Spleen (tissue), 7 donors: ENCODE results near the gene PPP1R9B.

ENCODE experiments used
- POLR2A ChIP-seq, 3 donors: fragments of 450-650 bp; IDR thresholded peaks; one replicate each; pipeline ENCODE4 v1.5.1; 2017; ENCODE audit warnings: antibody characterized with exemption in 3 of 3, mild to moderate bottlenecking in 1 of 3
- TF ChIP-seq, protein P1 (sequence below), 11 experiments: fragments of 200-600 bp in 7 of 11; fragments of 450-650 bp in 4 of 11; sonication (generic) in 4 of 11; IDR thresholded peaks in 8 of 11; conservative IDR thresholded peaks in 3 of 11; 1 replicate in 7 of 11; 2 replicates in 4 of 11; pipeline versions ENCODE4 v1.4.0 to v1.8.0; 2016 to 2021; ENCODE audit warnings: antibody characterized with exemption in 11 of 11, inconsistent platforms in 4 of 11, mild to moderate bottlenecking in 1 of 11
- donor health status: DM: no; HTN: no; CAD: no; lungs with moderate emphysema.
- donor health status: DM: no; HTN: no; CAD: no.
- donor health status: DM: no; HTN: no; CAD: no.

DNA sequence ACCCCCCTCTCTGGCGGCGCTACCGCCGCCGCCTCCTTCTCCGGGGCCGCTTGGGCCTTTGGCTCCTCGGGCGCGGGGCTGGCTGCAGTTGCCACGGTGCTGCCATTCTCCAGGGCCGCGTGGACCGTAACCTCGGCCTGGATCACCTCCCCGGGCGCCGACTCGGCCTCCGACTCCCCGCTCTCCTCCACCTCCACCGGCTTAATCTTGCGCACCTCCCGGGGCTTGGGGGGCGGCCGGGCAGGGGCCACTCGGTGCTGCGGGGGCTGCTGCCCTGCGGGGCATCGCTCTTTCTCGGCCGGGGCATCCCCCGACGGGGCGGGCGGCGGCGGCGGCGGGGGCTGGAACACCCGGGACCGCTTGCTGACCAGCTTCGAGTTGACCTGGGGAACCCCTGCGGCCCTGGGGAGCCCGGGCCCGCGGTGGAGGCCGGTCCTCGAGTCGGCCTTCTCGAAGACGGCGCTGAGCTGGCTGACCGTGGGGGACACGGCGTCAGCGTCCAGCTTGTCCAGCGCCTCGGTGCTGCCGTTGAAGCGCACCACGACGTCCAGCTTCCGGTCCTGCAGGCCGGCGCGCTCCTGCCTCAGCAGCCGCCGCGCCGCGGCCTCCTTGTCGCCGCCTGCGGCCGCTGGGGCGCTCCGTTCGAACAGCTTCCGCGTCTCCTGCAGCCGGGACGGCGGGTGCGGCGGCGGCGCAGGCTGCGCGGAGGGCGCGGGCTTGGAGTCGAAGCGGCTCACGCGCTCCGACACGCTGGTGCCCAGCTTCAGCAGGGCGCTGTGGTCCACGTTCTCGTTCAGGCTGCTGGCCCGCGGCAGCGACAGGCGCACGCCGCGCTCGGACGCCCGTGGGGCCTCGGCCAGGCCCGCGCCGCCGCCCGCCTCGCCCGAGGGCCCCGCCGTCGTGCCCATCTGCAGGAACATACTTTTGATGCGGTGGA lies 792 bp downstream of the PPP1R9B start:
- TF ChIP-seq, protein P1, sequence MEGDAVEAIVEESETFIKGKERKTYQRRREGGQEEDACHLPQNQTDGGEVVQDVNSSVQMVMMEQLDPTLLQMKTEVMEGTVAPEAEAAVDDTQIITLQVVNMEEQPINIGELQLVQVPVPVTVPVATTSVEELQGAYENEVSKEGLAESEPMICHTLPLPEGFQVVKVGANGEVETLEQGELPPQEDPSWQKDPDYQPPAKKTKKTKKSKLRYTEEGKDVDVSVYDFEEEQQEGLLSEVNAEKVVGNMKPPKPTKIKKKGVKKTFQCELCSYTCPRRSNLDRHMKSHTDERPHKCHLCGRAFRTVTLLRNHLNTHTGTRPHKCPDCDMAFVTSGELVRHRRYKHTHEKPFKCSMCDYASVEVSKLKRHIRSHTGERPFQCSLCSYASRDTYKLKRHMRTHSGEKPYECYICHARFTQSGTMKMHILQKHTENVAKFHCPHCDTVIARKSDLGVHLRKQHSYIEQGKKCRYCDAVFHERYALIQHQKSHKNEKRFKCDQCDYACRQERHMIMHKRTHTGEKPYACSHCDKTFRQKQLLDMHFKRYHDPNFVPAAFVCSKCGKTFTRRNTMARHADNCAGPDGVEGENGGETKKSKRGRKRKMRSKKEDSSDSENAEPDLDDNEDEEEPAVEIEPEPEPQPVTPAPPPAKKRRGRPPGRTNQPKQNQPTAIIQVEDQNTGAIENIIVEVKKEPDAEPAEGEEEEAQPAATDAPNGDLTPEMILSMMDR (IDR thresholded peaks at IDR 0.05 in 8 of 11, conservative IDR thresholded peaks at IDR 0.05 in 3 of 11): peak in 7 of 11 experiments; percentile 7 to 41 (median 22)
- TF ChIP-seq POLR2A (IDR thresholded peaks at IDR 0.05): no peak
